ENCODE results near the gene TPD52L1. TPM values are rescaled to one million over a fixed set of nuclear protein-coding genes. Genes with fewer than 3 reads are reported as not detected.

The TPD52L1 gene
- total and polyA plus RNA-seq, 2 experiments from 2014 or later = 171 to 182 TPM

DNA sequence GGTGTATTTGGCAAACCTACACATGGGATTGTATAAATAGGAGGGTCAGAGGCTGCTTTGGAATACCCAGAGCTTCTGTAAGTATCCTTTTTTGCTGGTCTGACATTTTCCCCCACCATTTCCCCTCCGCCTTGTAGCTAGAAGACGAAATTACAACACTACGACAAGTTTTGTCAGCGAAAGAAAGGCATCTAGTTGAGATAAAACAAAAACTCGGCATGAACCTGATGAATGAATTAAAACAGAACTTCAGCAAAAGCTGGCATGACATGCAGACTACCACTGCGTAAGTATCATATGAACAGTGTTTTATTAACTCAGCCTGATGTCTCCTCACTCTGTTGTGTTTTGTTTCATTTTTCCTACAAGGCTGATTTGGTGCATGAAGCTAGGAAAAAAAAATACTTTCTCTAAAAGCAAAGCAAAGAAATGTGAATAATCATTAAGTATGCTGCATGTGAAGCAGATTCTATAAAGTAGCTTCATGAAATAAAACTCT, 75.5 kb downstream of the TPD52L1 start:
- Histone ChIP-seq H3K79me2 (peaks cover 5% of the 10 kb centered on the region), H3K4me2 (peak overlapping the region; percentile 60), H3K4me1 (ENCODE audit: insufficient read depth) (peaks cover 18% of the 10 kb centered on the region), H2AFZ (peak overlapping the region; percentile 15), H3K4me3 (no peak overlapping the region), H4K20me1 (ENCODE audit: insufficient read depth, poor library complexity, severe bottlenecking) (no peaks in the 10 kb centered on the region), H3K36me3 (replicated peaks; ENCODE audit: insufficient read depth, low read depth) (no peaks in the 10 kb centered on the region), H3K27ac (no peak overlapping the region), H3K9me2 (replicated peaks; ENCODE audit: insufficient read depth) (no peaks in the 10 kb centered on the region), H3K27me3 (no peaks in the 10 kb centered on the region), H3K9me3 (ENCODE audit: low read depth) (no peaks in the 10 kb centered on the region)
- WGBS (ENCODE audit: low lambda C conversion rate, missing lambda C conversion rate) = 65% methylated on average over 6 of the region's 6 CpGs
- TF ChIP-seq EZH2phosphoT487 (IDR thresholded peaks at IDR 0.05; ENCODE audit: low read depth, severe bottlenecking, unreplicated experiment) (no peak), EZH2 (IDR thresholded peaks at IDR 0.05; ENCODE audit: borderline replicate concordance) (no peak)
- TF ChIP-seq, protein P1, sequence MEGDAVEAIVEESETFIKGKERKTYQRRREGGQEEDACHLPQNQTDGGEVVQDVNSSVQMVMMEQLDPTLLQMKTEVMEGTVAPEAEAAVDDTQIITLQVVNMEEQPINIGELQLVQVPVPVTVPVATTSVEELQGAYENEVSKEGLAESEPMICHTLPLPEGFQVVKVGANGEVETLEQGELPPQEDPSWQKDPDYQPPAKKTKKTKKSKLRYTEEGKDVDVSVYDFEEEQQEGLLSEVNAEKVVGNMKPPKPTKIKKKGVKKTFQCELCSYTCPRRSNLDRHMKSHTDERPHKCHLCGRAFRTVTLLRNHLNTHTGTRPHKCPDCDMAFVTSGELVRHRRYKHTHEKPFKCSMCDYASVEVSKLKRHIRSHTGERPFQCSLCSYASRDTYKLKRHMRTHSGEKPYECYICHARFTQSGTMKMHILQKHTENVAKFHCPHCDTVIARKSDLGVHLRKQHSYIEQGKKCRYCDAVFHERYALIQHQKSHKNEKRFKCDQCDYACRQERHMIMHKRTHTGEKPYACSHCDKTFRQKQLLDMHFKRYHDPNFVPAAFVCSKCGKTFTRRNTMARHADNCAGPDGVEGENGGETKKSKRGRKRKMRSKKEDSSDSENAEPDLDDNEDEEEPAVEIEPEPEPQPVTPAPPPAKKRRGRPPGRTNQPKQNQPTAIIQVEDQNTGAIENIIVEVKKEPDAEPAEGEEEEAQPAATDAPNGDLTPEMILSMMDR (IDR thresholded peaks at IDR 0.05; ENCODE audit: poor library complexity) = no peak
- no peak for DNase-seq (ENCODE audit: low spot score)

GRCh38 chr6:125230674-125231073, 77.1 kb downstream of the TPD52L1 start:
- no peaks in the 10 kb centered on the region for H3K36me3 ChIP-seq (replicated peaks; ENCODE audit: insufficient read depth, low read depth)
- TF ChIP-seq, protein P1 (IDR thresholded peaks at IDR 0.05; ENCODE audit: poor library complexity) = no peak
- TF ChIP-seq EZH2 (IDR thresholded peaks at IDR 0.05; ENCODE audit: borderline replicate concordance) = no peak
- TF ChIP-seq EZH2phosphoT487 (IDR thresholded peaks at IDR 0.05; ENCODE audit: low read depth, severe bottlenecking, unreplicated experiment) = no peak
- peaks cover 5% of the 10 kb centered on the region for H3K79me2 ChIP-seq
- no peaks in the 10 kb centered on the region for H3K27me3 ChIP-seq
- H3K27ac ChIP-seq = no peak overlapping the region
- no peak overlapping the region for H2AFZ ChIP-seq
- no peak for DNase-seq (ENCODE audit: low spot score)
- H3K4me2 ChIP-seq = no peak overlapping the region
- H4K20me1 ChIP-seq (ENCODE audit: insufficient read depth, poor library complexity, severe bottlenecking) = no peaks in the 10 kb centered on the region
- no peaks in the 10 kb centered on the region for H3K9me3 ChIP-seq (ENCODE audit: low read depth)
- peaks cover 24% of the 10 kb centered on the region for H3K4me1 ChIP-seq (ENCODE audit: insufficient read depth)
- no peaks in the 10 kb centered on the region for H3K9me2 ChIP-seq (replicated peaks; ENCODE audit: insufficient read depth)
- 88% methylated on average over 3 of the region's 3 CpGs for WGBS (ENCODE audit: low lambda C conversion rate, missing lambda C conversion rate)
- H3K4me3 ChIP-seq = no peak overlapping the region

- H3K27me3 ChIP-seq = no peaks in the 10 kb centered on the region
- H3K4me2 ChIP-seq = no peak overlapping the region
- no peaks in the 10 kb centered on the region for H4K20me1 ChIP-seq (ENCODE audit: insufficient read depth, poor library complexity, severe bottlenecking)
- H3K79me2 ChIP-seq = peaks cover under 1% of the 10 kb centered on the region
- peaks cover 24% of the 10 kb centered on the region for H3K4me1 ChIP-seq (ENCODE audit: insufficient read depth)
- H3K27ac ChIP-seq = no peak overlapping the region
- DNase-seq (ENCODE audit: low spot score) = no peak
- H3K36me3 ChIP-seq (replicated peaks; ENCODE audit: insufficient read depth, low read depth) = no peaks in the 10 kb centered on the region
- H3K9me3 ChIP-seq (ENCODE audit: low read depth) = no peaks in the 10 kb centered on the region
- no peak overlapping the region for H2AFZ ChIP-seq
- H3K9me2 ChIP-seq (replicated peaks; ENCODE audit: insufficient read depth) = no peaks in the 10 kb centered on the region
- 89% methylated on average over 1 of the region's 1 CpG for WGBS (ENCODE audit: low lambda C conversion rate, missing lambda C conversion rate)
- TF ChIP-seq EZH2phosphoT487 (IDR thresholded peaks at IDR 0.05; ENCODE audit: low read depth, severe bottlenecking, unreplicated experiment) (no peak), EZH2 (IDR thresholded peaks at IDR 0.05; ENCODE audit: borderline replicate concordance) (no peak)
- TF ChIP-seq, protein P1 (IDR thresholded peaks at IDR 0.05; ENCODE audit: poor library complexity) = no peak
- no peak overlapping the region for H3K4me3 ChIP-seq
Observed at GRCh38 chr6:125231133-125231532, 77.6 kb downstream of the TPD52L1 start.

Measured in hepatocyte (in vitro differentiated cells).